ENCODE data around the gene PDPK1.

- no peak for TF ChIP-seq CTCF (IDR thresholded peaks at IDR 0.05; ENCODE audit: poor library complexity)
- no peak for TF ChIP-seq EZH2 (IDR thresholded peaks at IDR 0.05; ENCODE audit: borderline replicate concordance)
- no peak for TF ChIP-seq EZH2phosphoT487 (IDR thresholded peaks at IDR 0.05; ENCODE audit: low read depth, severe bottlenecking, unreplicated experiment)
These were observed at the start of gene PDPK1 for GRCh38 chr16:2537451-2538379.
